NB4 (cell line): ENCODE data around the gene GRIK3.

Source experiments
- DNase-seq: peaks from one replicate; pipeline ENCODE4 v3.0.0; 2010; ENCODE audit warnings: low read depth
- H3K4me3 ChIP-seq: one replicate; pipeline ENCODE4 v1.5.1; 2011; ENCODE audit warnings: mild to moderate bottlenecking, low read depth, low read length, moderate library complexity
- CTCF ChIP-seq: IDR thresholded peaks from one replicate; pipeline ENCODE4 v1.5.1; 2012; ENCODE audit warnings: low read depth, low read length
- MYC ChIP-seq: IDR thresholded peaks from 2 replicates; pipeline ENCODE4 v1.6.1; 2011; ENCODE audit warnings: low read depth, low read length
- POLR2A ChIP-seq: IDR thresholded peaks from 2 replicates; pipeline ENCODE4 v1.6.1; 2011; ENCODE audit warnings: mild to moderate bottlenecking; ENCODE audit not compliant: insufficient read length; ENCODE audit errors: extremely low read depth
- TF ChIP-seq, protein P1 (sequence below): IDR thresholded peaks from 2 replicates; pipeline ENCODE4 v1.6.1; 2011; ENCODE audit warnings: low read depth, low read length

Gene GRIK3

DNA sequence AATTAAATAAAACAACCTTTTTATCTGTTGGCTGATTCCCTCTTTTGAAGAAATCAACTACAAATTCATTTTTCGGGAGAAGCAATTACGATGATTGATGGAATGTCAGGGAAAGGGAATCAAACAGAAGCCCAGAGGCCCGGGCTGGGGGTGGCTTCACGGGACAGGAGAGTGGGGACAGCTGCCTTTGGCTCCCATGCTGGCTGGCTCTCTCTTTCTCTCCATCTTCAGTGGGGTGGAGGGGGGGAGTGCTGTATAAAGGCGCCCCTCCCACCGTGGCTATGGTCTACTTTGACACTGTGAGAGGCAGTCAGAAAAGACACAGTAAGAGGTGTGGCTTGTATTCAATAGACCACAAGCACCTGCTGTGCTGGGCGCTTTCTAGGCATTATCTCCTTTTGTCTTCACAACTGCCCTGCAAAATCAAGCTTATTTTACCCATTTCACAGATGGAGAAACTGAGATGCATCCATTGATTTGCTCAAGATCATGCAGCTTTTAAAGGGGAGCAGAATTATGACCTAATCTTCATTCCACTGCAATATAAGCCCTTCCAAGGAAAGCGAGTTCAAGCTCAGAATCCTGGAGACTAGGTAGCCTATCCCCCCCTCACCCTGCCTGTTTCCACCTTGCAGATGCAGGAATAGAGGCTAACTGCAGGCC, 92.9 kb downstream of the GRIK3 start:
- no peak for DNase-seq
- no peak for TF ChIP-seq POLR2A
- TF ChIP-seq, protein P1, sequence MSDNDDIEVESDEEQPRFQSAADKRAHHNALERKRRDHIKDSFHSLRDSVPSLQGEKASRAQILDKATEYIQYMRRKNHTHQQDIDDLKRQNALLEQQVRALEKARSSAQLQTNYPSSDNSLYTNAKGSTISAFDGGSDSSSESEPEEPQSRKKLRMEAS: no peak
- no peak for TF ChIP-seq MYC
- no peak for TF ChIP-seq CTCF
- H3K4me3 ChIP-seq: no peak overlapping the region

DNA sequence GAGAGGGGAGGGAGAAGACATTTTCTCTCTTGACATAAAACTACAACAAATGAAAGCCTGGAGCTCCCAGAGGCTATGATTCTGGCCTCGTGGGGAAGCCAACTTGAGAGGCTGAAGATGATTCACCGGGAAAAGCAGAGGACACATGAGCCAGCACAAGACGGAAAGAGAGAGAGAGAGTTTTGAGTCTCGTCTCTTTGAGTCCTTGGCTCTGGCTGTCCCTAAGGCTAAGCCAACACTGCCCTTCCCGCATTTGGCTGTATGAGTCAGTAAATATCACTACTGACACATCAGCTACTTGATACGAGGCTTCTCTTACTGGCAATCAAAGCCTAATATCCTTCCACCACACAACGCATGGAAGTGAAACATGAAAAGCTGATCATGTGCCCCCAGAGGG, 95.5 kb downstream of the GRIK3 start:
- TF ChIP-seq POLR2A: no peak
- H3K4me3 ChIP-seq: no peak overlapping the region
- no peak for DNase-seq

DNA sequence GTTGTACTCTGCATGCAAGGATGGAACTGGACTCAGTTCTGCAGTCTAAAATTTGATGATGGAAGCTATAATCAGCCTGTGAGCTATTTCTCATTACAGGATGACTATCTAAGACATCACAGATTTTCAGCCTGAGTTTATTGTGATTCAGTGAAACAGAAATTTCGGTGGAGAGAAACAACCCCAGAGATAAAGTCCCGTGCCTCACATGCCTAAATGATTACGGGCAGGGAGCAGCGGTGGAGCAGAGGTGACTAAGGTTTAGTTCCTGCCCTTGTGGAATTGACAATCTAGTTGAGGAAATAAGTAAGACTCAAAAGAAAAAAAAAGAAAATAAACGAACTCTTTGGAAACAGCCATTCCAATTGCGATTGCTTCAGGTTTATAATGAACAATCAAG, 96.9 kb downstream of the GRIK3 start:
- no peak for TF ChIP-seq POLR2A
- no peak for TF ChIP-seq CTCF
- TF ChIP-seq, protein P1: no peak
- TF ChIP-seq MYC: no peak
- no peak overlapping the region for H3K4me3 ChIP-seq
- no peak for DNase-seq

GRCh38 chr1:36934061-36934460, 100.3 kb downstream of the GRIK3 start:
- no peak overlapping the region for H3K4me3 ChIP-seq
- TF ChIP-seq MYC: no peak
- TF ChIP-seq, protein P1: no peak
- no peak for DNase-seq

GRCh38 chr1:36927826-36928225, 106.5 kb downstream of the GRIK3 start:
- no peak for TF ChIP-seq POLR2A
- TF ChIP-seq, protein P1: no peak
- no peak for TF ChIP-seq MYC
- TF ChIP-seq CTCF: no peak
- no peak overlapping the region for H3K4me3 ChIP-seq
- no peak for DNase-seq

- DNase-seq: no peak
- no peak overlapping the region for H3K4me3 ChIP-seq
- no peak for TF ChIP-seq CTCF
- TF ChIP-seq MYC: no peak
- TF ChIP-seq POLR2A: no peak
- TF ChIP-seq, protein P1: no peak
Measured at GRCh38 chr1:36925251-36925650, 109.1 kb downstream of the GRIK3 start.

GRCh38 chr1:36924282-36924811, 110.0 kb downstream of the GRIK3 start:
- no peak for TF ChIP-seq POLR2A
- TF ChIP-seq, protein P1: no peak
- no peak for TF ChIP-seq CTCF

More at GRCh38 chr1:36924282-36924811, 110.0 kb downstream of the GRIK3 start:
- DNase-seq: peak; percentile 68
- no peak overlapping the region for H3K4me3 ChIP-seq
